Measurements from ENCODE around the gene HRAS. TPM values are rescaled to one million over a fixed set of nuclear protein-coding genes. Genes with fewer than 3 reads are reported as not detected.

Gene HRAS
- total RNA-seq, 4 donors from 2014 or later = 41.1 to 68.0 (median 53.8) TPM

- Histone ChIP-seq H3K9me3 (no peaks in the 10 kb centered on the region), H3K36me3 (peaks cover 0 to 7% of the 10 kb centered on the region in 2 donors), H3K4me1 (peaks cover 0 to 25% (median 12%) of the 10 kb centered on the region in 3 donors), H3K27me3 (peaks cover 73% of the 10 kb centered on the region), H3K27ac (no peak overlapping the region), H3K4me3 (no peak overlapping the region)
- TF ChIP-seq POLR2AphosphoS5 (IDR thresholded peaks at IDR 0.05) (no peak), EP300 (IDR thresholded peaks at IDR 0.05) (no peak), POLR2A (IDR thresholded peaks at IDR 0.05) (no peak)
- TF ChIP-seq, protein P1, sequence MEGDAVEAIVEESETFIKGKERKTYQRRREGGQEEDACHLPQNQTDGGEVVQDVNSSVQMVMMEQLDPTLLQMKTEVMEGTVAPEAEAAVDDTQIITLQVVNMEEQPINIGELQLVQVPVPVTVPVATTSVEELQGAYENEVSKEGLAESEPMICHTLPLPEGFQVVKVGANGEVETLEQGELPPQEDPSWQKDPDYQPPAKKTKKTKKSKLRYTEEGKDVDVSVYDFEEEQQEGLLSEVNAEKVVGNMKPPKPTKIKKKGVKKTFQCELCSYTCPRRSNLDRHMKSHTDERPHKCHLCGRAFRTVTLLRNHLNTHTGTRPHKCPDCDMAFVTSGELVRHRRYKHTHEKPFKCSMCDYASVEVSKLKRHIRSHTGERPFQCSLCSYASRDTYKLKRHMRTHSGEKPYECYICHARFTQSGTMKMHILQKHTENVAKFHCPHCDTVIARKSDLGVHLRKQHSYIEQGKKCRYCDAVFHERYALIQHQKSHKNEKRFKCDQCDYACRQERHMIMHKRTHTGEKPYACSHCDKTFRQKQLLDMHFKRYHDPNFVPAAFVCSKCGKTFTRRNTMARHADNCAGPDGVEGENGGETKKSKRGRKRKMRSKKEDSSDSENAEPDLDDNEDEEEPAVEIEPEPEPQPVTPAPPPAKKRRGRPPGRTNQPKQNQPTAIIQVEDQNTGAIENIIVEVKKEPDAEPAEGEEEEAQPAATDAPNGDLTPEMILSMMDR (IDR thresholded peaks at IDR 0.05) = no peak
- no peak for ATAC-seq
- no CpG with 5 or more reads among the region's 12 CpGs for WGBS, 2 donors (ENCODE audit: low coverage in 1 of 2)
Observed at GRCh38 chr11:551596-551995, 16.2 kb upstream of the HRAS start.

DNA sequence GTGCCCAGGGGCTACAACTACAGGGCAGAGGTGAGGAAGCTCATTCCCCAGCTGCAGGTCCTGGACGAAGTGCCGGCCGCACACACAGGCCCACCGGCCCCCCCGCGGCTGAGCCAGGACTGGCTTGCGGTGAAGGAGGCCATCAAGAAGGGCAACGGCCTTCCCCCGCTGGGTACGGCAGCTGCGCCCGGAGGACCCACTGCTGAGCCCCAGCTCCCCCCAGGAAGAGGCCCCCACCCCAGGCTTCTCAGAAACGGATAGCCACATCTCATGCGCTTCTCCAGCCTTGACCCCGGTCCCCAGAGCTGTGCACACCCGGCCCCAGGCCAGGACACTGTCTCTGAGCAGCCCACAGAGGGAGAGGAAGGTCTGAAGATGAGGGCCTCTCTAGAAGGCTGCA, 15.8 kb upstream of the HRAS start:
- TF ChIP-seq EP300 (IDR thresholded peaks at IDR 0.05) (no peak), POLR2A (IDR thresholded peaks at IDR 0.05) (no peak), POLR2AphosphoS5 (IDR thresholded peaks at IDR 0.05) (no peak)
- TF ChIP-seq, protein P1 (IDR thresholded peaks at IDR 0.05) = no peak
- WGBS, 2 donors (ENCODE audit: low coverage in 1 of 2) = no CpG with 5 or more reads among the region's 16 CpGs
- no peak overlapping the region for H3K4me3 ChIP-seq
- H3K36me3 ChIP-seq = peaks cover 0 to 7% of the 10 kb centered on the region in 2 donors
- no peak for ATAC-seq
- peaks cover 0 to 21% (median 12%) of the 10 kb centered on the region in 3 donors for H3K4me1 ChIP-seq
- H3K9me3 ChIP-seq = no peaks in the 10 kb centered on the region
- H3K27me3 ChIP-seq = peaks cover 68% of the 10 kb centered on the region
- no peak overlapping the region for H3K27ac ChIP-seq

DNA sequence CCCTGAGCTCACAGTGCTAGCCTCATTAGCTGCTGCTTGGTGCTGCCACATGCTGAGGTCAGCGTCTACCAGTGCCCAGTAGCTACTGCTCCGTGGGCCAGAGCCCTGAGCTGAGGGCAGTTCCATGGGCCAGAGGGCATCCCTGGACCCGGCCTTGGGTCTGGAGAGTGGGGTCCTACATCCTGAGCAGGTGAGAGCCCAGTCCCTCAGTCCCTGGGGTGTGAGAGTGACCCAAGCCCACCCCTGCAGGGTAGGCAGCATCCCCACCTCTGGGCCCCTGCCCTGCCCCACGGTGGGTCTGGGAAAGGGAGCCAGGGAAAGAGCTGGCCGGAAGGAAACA, 15.3 kb upstream of the HRAS start:
- WGBS, 2 donors (ENCODE audit: low coverage in 1 of 2) = 60% methylated on average over 1 of the region's 5 CpGs; no CpG with 5 or more reads in 1 of the 2 donors
- no peaks in the 10 kb centered on the region for H3K9me3 ChIP-seq
- H3K4me3 ChIP-seq = no peak overlapping the region
- H3K4me1 ChIP-seq = peaks cover 0 to 17% (median 11%) of the 10 kb centered on the region in 3 donors
- TF ChIP-seq POLR2AphosphoS5 (IDR thresholded peaks at IDR 0.05) (no peak), EP300 (IDR thresholded peaks at IDR 0.05) (no peak), POLR2A (IDR thresholded peaks at IDR 0.05) (no peak)
- TF ChIP-seq, protein P1 (IDR thresholded peaks at IDR 0.05) = no peak
- ATAC-seq = no peak
- peaks cover 64% of the 10 kb centered on the region for H3K27me3 ChIP-seq
- peaks cover 0 to 7% of the 10 kb centered on the region in 2 donors for H3K36me3 ChIP-seq
- H3K27ac ChIP-seq = no peak overlapping the region

DNA sequence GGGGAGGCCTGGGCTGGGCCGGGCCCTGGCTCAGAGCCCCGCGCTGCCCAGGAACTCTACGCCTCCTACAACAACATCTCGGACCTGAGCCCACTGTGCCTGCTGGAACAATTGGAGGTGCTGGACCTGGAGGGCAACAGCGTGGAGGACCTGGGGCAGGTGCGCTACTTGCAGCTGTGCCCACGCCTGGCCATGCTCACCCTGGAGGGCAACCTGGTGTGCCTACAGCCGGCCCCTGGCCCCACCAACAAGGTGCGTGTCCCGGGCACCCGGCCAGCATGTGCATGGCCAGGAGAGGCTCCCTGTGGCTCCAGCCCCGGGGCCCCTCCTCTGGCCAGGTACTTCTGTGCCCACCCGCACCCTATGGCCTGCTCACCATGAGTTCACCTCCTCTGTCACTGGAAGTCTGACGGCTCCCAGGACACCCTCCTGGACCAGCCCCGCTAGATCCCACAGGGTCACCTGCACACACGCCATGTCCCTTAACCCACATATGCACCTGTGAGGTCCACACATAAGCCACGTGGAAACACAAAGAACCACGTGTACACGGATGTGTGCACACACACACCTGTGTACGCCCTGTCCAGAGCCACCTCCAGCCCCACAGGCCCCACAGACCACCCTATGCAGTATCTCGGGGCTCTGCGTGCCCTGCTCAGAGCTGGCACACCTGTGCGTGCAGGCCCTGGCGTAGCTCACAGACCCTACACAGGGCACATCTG, 14.8 kb upstream of the HRAS start:
- Histone ChIP-seq H3K4me3 (no peak overlapping the region), H3K27me3 (peaks cover 59% of the 10 kb centered on the region), H3K4me1 (peaks cover 0 to 12% (median 6%) of the 10 kb centered on the region in 3 donors), H3K36me3 (peaks cover 0 to 7% of the 10 kb centered on the region in 2 donors), H3K9me3 (no peaks in the 10 kb centered on the region), H3K27ac (no peak overlapping the region)
- no peak for ATAC-seq
- TF ChIP-seq POLR2AphosphoS5 (IDR thresholded peaks at IDR 0.05) (no peak), POLR2A (IDR thresholded peaks at IDR 0.05) (no peak), EP300 (IDR thresholded peaks at IDR 0.05) (no peak)
- 90% methylated on average over 3 to 7 of the region's 25 CpGs for WGBS, 2 donors (ENCODE audit: low coverage in 1 of 2)

- peaks cover 47% of the 10 kb centered on the region for H3K27me3 ChIP-seq
Observed at GRCh38 chr11:548700-549603, 13.6 kb upstream of the HRAS start.

More at GRCh38 chr11:548700-549603, 13.6 kb upstream of the HRAS start:
- Histone ChIP-seq H3K9me3 (no peaks in the 10 kb centered on the region), H3K36me3 (peaks cover 0 to 7% of the 10 kb centered on the region in 2 donors), H3K27ac (no peak overlapping the region), H3K4me1 (no peaks in the 10 kb centered on the region), H3K4me3 (no peak overlapping the region)
- 90 to 91% methylated on average over 6 of the region's 32 CpGs for WGBS, 2 donors (ENCODE audit: low coverage in 1 of 2)
- no peak for TF ChIP-seq POLR2A (IDR thresholded peaks at IDR 0.05)
- TF ChIP-seq, protein P1 (IDR thresholded peaks at IDR 0.05) = no peak
- TF ChIP-seq EP300 (IDR thresholded peaks at IDR 0.05) = no peak
- ATAC-seq = no peak

Measured in gastroesophageal sphincter (tissue), 4 donors.